Fibroblast of mammary gland (primary cell): ENCODE measurements around the gene MLF2.

Experiments used
- DNase-seq: peaks from one replicate; pipeline ENCODE4 v3.0.0-alpha.2; 2010; ENCODE audit warnings: low read depth
- H3K4me3 ChIP-seq: 2 replicates; pipeline ENCODE4 v1.5.1; 2011; ENCODE audit warnings: low read depth, mild to moderate bottlenecking, low read length, moderate library complexity; ENCODE audit not compliant: control insufficient read depth
- CTCF ChIP-seq: conservative IDR thresholded peaks from 2 replicates; pipeline ENCODE4 v1.5.1; 2011; ENCODE audit warnings: low read depth, low read length, inconsistent platforms; ENCODE audit not compliant: control insufficient read depth, insufficient read depth

Gene MLF2

GRCh38 chr12:6753772-6754356 lies 923 bp upstream of the MLF2 start:
- TF ChIP-seq CTCF: peak; percentile 92
- no peak overlapping the region for H3K4me3 ChIP-seq

GRCh38 chr12:6752167-6752920 lies 597 bp downstream of the MLF2 start:
- DNase-seq: peak; percentile 60
- TF ChIP-seq CTCF: peak; percentile 50
- peak overlapping the region; percentile 83 for H3K4me3 ChIP-seq

More at GRCh38 chr12:6753772-6754356, 923 bp upstream of the MLF2 start:
- DNase-seq: peak; percentile 72

DNA sequence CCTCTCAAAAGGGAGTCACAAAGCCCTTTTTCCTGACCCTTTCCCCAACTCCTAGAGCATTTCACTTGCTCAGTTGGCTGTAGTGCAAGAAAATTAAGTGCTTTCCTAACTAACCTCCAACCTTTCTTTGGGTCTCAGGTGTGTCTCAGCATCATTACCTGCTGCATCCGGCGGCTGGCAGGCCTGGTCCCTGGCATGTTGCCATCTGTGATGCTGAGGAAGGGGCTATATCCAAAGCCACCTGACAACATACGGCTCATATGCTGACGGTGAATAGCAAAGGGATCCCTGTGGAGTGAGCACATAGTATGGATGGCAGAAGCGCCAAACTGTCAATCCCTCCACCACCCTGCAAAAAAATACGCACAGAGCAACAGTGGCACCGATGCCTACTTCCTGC lies 1.2 kb downstream of the MLF2 start:
- H3K4me3 ChIP-seq: peak overlapping the region; percentile 83
- DNase-seq: no peak
- no peak for TF ChIP-seq CTCF

DNA sequence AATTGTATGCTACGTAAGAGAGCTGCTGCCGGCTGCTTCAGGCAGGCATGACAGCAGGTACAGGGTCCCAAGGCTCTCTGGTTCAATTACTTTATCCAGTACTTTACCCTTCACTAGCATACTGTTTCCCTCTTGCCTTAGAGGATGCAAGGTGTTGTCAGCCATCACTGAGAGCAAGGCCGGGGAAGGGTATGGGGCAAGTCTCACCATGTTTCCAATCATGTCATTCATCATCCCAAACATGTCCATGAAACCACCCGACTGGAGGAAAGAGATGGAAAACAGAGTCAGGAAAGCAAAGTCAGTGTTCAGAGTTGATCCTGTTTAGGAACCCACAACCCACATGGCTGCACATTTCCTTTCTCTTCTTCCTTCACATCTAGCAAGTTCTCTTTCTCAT lies 2.4 kb downstream of the MLF2 start:
- TF ChIP-seq CTCF: no peak

DNA sequence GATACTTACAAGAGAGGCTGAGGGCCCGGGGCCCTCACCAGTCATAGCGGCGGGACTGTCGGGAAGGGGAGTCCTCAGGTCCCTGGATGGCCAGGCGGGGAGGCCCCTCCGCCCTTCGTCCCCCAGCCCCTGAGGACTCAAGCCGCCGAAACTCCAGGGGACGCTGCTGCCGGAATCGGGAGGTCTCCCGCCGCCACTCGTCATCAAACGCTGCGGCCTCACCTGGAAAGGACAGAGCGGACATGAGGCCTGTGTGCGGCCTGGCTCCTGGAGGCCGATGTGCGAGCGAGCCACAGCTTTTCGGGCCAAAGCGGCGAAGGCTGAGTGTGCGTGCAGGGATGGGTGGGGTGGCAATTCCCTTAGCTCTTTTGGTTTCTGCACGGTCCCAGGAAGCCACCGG lies 4.2 kb downstream of the MLF2 start:
- no peak for TF ChIP-seq CTCF
- H3K4me3 ChIP-seq: no peak overlapping the region
- no peak for DNase-seq

More for the DNA sequence above, 2.4 kb downstream of the MLF2 start:
- no peak overlapping the region for H3K4me3 ChIP-seq
- no peak for DNase-seq

GRCh38 chr12:6747216-6747615 lies 5.7 kb downstream of the MLF2 start:
- TF ChIP-seq CTCF: no peak
- no peak overlapping the region for H3K4me3 ChIP-seq
- no peak for DNase-seq
